Right lobe of liver (tissue), 6 donors: ENCODE measurements around the gene S100A16. TPM values are rescaled to one million over a fixed set of nuclear protein-coding genes. Genes with fewer than 3 reads are reported as not detected.

ENCODE experiments used
- ATAC-seq, 4 donors: fragments of 200-7000 bp; cut with Tn5 transposase; one replicate each; pipeline ENCODE4 v1.9.1; 2020; ENCODE audit warnings: mild to moderate bottlenecking in 4 of 4, moderate library complexity in 4 of 4
- DNase-seq, 3 donors: peaks; one replicate each; pipeline ENCODE4 v3.0.0-alpha.2; 2020
- H3K27ac ChIP-seq, 3 donors: fragments of 200-600 bp; one replicate each; pipeline ENCODE4 v1.8.0; 2022
- H3K27me3 ChIP-seq, 2 donors: fragments of 200-600 bp; one replicate each; pipeline ENCODE4 v1.8.0; 2022
- H3K36me3 ChIP-seq, 4 donors: fragments of 200-600 bp; sonication (generic) in 1 of 4; one replicate each; pipeline versions ENCODE4 v1.5.1 to v1.8.0; 2017 to 2022; ENCODE audit warnings: control low read depth in 1 of 4
- H3K4me1 ChIP-seq, 4 donors: fragments of 200-600 bp; sonication (generic) in 1 of 4; one replicate each; pipeline versions ENCODE4 v1.5.1 to v1.8.0; 2017 to 2022; ENCODE audit warnings: control low read depth in 1 of 4
- H3K4me3 ChIP-seq, 3 donors: fragments of 200-600 bp; one replicate each; pipeline ENCODE4 v1.8.0; 2022
- H3K9me3 ChIP-seq, 4 donors: fragments of 200-600 bp; sonication (generic) in 1 of 4; one replicate each; pipeline versions ENCODE4 v1.5.1 to v1.8.0; 2017 to 2022; ENCODE audit warnings: control low read depth in 1 of 4
- POLR2A ChIP-seq: fragments of 450-650 bp; IDR thresholded peaks from one replicate; pipeline ENCODE4 v1.6.1; 2017; ENCODE audit warnings: antibody characterized with exemption, mild to moderate bottlenecking
- whole genome bisulfite sequencing: methylation state at CpG from one replicate; pipeline ENCODE4 v1.1.6; 2018; ENCODE audit warnings: low coverage, low lambda C conversion rate; ENCODE audit not compliant: insufficient coverage; ENCODE audit errors: missing lambda C conversion rate; 5-methylcytosine and 5-hydroxymethylcytosine counted together
- intact Hi-C, 2 donors: fragments of 100-400 bp; cut with DNase I; formaldehyde crosslinking; loops; one replicate each; pipeline versions ENCODE4 v1.11.2 to v1.14.1; 2022
- total RNA-seq, 6 experiments: library from RNA; depleted of rRNA in 2 of 6; stranded (reverse); fragments of >200 nt in 2 of 6; fragmentation: NEBNext Ultra II Directional in 3 of 6; extraction: Animal tissue kit (Norgen Biotek cat#: 25700) in 3 of 6; gene quantifications; one replicate each; pipeline versions ENCODE4 v1.1.0 to v1.2.4, GENCODE V29; 2016 to 2023
- TF ChIP-seq, protein P1 (sequence below), 4 donors: fragments of 200-600 bp in 3 of 4; fragments of 450-650 bp in 1 of 4; IDR thresholded peaks; one replicate each; pipeline versions ENCODE4 v1.5.1 to v1.8.0; 2016 to 2022; ENCODE audit warnings: antibody characterized with exemption in 4 of 4, mild to moderate bottlenecking in 2 of 4
- donor health status: DM: no; HTN: yes; CAD: no.
- donor health status: DM: no; HTN: no; CAD: no.
- donor health status: DM: no; HTN: no; CAD: no.
- donor health status: DM: no; HTN: yes; CAD: no.
- donor health status: DM: no; HTN: yes; CAD: no.

S100A16 gene
- total RNA-seq, 6 experiments from 2014 or later: 55.9 to 151 (median 71.8) TPM

DNA sequence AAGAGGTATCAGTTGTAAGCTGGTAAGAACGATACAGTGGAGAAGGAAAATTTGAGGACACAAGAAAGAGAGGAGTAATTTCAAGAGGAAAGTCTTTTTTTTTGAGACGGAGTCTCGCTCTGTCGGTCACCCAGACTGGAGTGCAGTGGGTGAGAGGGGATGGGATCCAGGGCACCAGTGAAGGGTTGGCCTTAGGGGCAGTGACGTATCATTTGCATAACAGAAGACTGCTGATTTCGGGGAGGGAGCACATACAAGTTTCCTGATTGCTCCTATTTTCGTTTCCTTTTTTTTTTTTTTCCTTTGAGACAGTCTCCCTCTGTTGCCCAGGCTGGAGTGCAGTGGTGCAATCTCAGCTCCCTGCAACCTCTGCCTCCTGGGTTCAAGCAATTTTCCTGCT is 10.2 kb upstream of the S100A16 start:
- 75% methylated on average over 6 of the region's 7 CpGs for WGBS

GRCh38 chr1:153619171-153619570 is 6.2 kb upstream of the S100A16 start:
- TF ChIP-seq, protein P1, sequence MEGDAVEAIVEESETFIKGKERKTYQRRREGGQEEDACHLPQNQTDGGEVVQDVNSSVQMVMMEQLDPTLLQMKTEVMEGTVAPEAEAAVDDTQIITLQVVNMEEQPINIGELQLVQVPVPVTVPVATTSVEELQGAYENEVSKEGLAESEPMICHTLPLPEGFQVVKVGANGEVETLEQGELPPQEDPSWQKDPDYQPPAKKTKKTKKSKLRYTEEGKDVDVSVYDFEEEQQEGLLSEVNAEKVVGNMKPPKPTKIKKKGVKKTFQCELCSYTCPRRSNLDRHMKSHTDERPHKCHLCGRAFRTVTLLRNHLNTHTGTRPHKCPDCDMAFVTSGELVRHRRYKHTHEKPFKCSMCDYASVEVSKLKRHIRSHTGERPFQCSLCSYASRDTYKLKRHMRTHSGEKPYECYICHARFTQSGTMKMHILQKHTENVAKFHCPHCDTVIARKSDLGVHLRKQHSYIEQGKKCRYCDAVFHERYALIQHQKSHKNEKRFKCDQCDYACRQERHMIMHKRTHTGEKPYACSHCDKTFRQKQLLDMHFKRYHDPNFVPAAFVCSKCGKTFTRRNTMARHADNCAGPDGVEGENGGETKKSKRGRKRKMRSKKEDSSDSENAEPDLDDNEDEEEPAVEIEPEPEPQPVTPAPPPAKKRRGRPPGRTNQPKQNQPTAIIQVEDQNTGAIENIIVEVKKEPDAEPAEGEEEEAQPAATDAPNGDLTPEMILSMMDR (IDR thresholded peaks at IDR 0.05): no peak
- no peak for TF ChIP-seq POLR2A
- 85% methylated on average over 3 of the region's 6 CpGs for WGBS
- no peaks in the 10 kb centered on the region for H3K9me3 ChIP-seq
- H3K27ac ChIP-seq: no peak overlapping the region
- H3K36me3 ChIP-seq: no peaks in the 10 kb centered on the region
- no peak overlapping the region for H3K4me3 ChIP-seq
- DNase-seq (peak in 1 of 3 donors; percentile 27), ATAC-seq (no peak)
- H3K27me3 ChIP-seq: no peaks in the 10 kb centered on the region
- H3K4me1 ChIP-seq: peaks cover 0 to 20% (median 5%) of the 10 kb centered on the region in 4 donors
- intact Hi-C loops: no loop called here

More for the DNA sequence above, 10.2 kb upstream of the S100A16 start:
- H3K27me3 ChIP-seq: no peaks in the 10 kb centered on the region
- no peaks in the 10 kb centered on the region for H3K9me3 ChIP-seq
- intact Hi-C loops: no loop called here
- peak in 3 of 4 donors; percentile 19 to 45 (median 33) for ATAC-seq
- H3K36me3 ChIP-seq: no peaks in the 10 kb centered on the region
- DNase-seq: peak in 1 of 3 donors; percentile 21
- H3K27ac ChIP-seq: no peak overlapping the region
- H3K4me1 ChIP-seq: peaks cover 0 to 6% (median 0%) of the 10 kb centered on the region in 4 donors
- no peak overlapping the region for H3K4me3 ChIP-seq
- no peak for TF ChIP-seq POLR2A
- TF ChIP-seq, protein P1 (IDR thresholded peaks at IDR 0.05): no peak

DNA sequence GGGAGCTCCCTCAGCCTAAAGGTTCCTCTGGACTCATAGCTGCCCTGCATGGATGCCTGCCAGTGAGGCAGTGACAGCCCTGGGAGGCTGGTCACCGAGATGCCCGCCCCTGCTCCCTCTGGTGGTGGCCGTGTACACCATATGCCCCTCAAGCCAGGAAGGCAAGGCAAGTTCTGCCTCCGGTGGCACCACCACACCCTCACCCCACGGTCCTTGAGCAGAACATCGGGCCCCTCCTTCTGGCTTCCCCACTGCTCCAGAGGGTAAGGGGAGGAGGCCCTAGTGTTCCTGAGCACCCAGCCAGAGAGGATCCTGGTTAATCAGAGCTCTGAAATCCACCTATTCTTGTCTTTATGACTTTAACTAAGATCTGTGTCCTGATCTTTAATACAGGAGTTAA is 4.7 kb upstream of the S100A16 start:
- peak in 3 of 4 donors; percentile 63 to 69 (median 68) for ATAC-seq
- Histone ChIP-seq H3K4me1 (peaks cover 0 to 27% (median 10%) of the 10 kb centered on the region in 4 donors), H3K9me3 (no peaks in the 10 kb centered on the region), H3K27ac (no peak overlapping the region), H3K4me3 (no peak overlapping the region), H3K27me3 (no peaks in the 10 kb centered on the region), H3K36me3 (no peaks in the 10 kb centered on the region)
- peak; percentile 85 to 87 (median 86) for DNase-seq
- TF ChIP-seq, protein P1 (IDR thresholded peaks at IDR 0.05): peak in 3 of 4 donors; percentile 59 to 89 (median 66)
- no peak for TF ChIP-seq POLR2A
- intact Hi-C loops: no loop called here
- WGBS: 0% methylated on average over 3 of the region's 6 CpGs

DNA sequence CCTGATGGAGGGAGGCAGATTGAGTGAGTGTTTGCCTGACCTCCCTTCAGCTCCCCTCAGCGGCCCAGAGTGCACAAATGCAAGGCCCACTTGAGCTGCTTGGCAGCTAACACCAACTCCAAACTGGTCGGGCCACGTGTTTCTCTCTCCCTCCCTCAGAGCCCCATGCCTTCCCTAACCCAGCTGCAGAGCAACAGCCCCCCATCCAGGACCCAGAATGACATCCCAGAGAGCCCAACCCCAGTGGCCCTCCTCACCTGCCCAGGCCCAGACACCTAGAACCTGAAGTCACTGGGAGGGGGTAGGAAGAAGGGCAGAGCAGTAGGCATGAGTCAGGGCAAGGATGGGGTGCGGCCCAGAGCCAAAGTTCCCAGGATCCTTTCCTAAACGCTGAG is 4.0 kb upstream of the S100A16 start:
- Histone ChIP-seq H3K27me3 (no peaks in the 10 kb centered on the region), H3K9me3 (no peaks in the 10 kb centered on the region), H3K36me3 (no peaks in the 10 kb centered on the region), H3K4me1 (peaks cover 0 to 27% (median 10%) of the 10 kb centered on the region in 4 donors), H3K4me3 (no peak overlapping the region), H3K27ac (peak overlapping the region; percentile 22 to 60 (median 58))
- WGBS: 41% methylated on average over 3 of the region's 5 CpGs
- no peak for ATAC-seq
- intact Hi-C loops: no loop called here
- DNase-seq: peak in 1 of 3 donors; percentile 40
- TF ChIP-seq POLR2A: no peak
- TF ChIP-seq, protein P1 (IDR thresholded peaks at IDR 0.05): no peak
